NCI-H82 treated with DMSO at 0.1 percent for 48 hours (cell line): ENCODE measurements around the gene RNF175.
A peak's percentile ranks its signal among the peaks of the same experiment; 100 is the strongest.

Source experiments
- DNase-seq: peaks from one replicate; lab custom pipeline; 2025; ENCODE audit not compliant: unreplicated experiment; lab: John Stamatoyannopoulos, UW

RNF175 gene

DNA sequence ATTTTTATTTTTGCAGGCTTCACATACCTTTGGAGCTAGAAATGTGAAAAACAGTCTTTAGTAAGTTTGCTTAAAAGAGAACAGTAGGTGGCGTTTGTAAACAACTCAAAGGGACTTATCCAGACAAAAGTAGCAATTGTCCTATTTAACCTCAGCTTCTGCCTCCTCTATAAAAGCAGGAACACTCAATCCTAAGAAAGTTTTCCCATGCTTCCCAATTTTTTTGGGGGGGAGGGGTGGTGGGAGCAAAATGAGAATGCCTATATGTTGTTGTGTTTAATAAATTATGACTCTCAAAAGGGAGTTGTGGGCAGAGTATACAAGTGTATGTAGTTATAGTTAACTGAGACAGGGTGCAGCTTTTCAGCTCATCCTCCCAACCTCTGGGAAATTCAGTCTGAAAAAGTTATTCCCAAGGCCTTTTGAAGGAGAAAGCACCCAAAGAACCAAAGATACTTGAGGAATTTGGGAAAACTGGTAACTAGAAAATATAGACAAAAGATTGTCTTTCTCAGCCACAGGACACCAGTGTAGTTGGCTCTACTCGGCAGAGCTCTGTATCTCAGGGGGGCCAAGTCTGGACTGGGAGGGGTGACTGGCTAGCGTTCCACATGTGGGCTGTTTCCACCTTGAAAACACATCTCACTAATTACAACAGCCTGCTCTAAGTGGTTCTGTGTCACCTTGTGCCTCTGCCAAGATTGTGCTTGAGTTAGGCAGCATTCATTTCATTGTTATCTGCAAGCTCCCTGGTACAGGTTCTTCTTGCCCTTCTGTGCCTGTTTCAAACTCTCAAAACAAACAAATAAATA, 26.3 kb upstream of the RNF175 start:
- peak; percentile 57 for DNase-seq

DNA sequence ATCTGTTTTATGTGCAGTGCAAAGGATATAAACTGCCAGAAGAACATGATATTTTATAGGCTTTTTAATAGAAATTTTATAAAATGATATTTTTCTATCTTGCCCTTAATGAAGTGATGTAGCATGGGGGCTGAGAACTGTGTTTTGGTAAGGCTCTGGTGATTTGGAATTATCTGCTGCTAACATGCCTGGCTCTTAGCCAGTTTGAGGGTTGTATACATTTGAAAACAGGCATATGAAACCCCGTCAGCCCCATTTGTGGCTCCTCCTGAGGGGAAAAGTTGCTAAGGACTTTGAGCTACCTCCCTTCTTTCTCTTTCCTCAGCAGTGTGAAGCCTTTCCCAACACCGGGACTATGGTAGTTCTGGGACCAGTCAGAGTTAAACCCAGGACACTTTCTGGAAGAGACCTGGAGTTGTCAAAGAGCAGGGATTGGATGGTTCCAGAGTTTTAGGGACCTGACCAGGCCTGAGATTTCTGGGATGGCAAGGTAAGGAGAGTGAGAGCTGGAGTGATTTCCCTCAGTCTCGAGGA, 24.4 kb upstream of the RNF175 start:
- DNase-seq: no peak

DNA sequence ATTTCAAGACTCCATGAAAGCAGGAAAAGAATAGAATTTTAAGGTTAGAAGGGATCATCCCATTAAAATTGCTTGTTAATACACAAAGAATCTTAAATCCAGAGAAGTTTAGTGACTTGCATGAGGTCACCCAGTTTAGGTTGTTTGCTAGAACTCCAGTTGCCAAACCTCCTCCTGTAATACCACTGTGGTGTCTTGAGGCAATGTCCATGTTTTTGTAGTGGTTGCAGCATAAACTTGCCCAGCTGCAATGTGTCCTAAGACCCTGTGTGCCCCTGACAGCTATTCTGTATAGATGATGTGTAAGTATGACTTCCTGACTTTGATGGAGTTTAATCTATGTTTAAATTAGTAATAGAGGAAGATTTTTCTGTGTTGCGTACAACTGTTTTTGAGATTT, 22.8 kb upstream of the RNF175 start:
- no peak for DNase-seq

DNA sequence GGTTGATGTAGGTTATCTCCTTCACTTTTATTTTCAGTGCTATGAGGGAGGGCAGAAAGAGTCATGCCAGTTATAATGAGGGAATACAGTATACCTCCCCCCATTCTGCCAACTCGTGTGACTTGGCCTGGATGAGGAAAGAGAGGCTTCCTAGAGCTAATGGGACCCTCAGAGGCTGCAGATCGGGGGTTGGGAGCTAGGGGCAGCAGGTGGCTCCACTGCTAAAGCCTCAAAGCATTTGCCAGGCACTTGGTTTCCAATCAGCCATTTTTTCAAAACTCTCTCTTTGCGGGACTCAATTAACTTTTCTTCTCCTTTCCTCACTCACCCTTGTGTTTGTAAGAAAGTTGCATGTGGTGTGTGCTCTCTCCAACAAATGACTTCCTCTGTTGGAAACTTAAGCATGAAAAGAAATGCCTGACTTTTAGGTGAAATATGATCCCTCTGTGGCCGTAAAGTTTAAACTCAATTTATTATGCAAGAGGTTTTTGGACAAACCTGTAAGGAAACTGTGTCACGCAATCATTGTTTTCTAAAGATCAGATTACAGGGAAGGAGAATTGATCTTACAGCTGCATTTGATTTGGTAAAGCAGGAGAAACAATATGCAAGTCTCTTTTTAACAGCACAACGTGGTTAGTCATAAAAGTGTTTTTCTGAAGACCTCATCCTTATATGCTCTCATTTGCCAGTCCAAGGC, 22.0 kb upstream of the RNF175 start:
- DNase-seq: no peak

DNA sequence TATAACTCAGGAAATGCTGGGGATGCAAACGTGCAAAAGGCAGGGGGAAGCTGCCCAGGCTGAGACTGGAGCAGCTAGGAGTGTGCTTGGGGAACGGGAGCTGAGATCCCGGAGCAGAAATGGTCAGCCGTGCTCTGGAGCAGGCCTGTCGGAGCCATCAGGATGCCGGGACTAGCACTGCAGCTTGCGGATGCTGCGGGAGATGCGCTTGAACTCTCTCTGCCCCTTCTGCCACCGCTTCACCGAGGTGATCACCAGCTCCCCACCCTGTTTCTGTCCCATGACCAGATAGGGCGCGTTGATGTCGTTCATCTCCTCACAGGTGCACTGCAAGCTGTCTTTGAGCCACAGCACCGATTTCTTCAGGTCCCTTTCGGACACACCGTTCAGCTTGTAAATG, 21.5 kb upstream of the RNF175 start:
- no peak for DNase-seq

DNA sequence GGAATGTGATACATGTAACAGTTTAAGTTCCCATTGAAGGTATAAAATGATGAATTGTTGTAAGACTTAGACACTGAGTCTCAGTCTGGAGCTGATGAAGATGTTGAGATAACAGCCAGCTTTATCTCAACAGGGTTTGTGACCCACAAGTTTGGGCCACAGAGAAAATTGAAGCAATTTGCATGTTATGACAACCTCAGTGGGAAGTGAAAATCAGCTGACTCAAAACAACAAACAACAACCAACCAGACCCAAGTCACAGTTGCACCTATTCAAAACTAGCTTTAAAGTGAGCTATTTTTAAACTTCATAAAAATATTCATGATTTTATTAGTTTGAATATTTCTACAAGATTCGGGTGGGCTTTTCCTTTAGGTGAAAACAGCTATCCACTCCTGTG, 21.1 kb upstream of the RNF175 start:
- no peak for DNase-seq

DNA sequence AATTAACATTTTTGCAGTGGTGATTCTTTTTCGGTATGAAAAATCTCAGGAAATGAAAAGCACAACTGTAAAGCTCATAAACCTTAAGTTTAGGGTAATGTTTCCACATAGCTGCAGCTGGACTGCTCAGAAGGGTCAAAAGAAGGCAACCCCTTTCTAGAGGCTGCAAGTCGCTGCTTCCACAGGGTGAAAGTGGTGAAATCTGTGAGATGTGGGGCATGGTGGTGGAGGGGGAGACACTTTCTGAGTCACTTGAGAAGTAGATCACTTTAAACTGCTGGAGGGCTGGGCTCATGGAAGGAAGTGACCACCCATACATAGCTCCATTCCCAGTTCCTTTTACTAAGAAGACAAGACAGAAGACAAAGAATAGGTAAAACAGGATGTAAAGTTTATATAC, 20.4 kb upstream of the RNF175 start:
- DNase-seq: no peak

DNA sequence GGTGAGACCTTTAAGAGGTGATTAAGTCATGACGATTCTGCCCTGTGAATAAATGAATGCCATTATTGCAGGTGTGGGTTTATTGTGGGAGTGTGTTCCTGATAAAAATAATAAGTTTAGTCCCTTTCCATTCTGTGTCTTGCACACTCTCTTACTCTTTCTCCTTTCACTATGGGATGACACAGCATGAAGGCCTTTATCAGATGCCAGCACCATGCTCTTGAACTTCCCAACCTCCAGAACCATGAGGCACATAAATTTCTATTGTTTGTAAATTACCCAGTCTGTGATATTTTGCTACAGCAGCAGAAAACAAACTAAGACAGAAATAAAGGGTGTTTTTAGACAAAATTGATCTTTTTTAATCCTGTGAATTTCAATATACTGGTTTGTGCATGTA, 18.6 kb upstream of the RNF175 start:
- no peak for DNase-seq

DNA sequence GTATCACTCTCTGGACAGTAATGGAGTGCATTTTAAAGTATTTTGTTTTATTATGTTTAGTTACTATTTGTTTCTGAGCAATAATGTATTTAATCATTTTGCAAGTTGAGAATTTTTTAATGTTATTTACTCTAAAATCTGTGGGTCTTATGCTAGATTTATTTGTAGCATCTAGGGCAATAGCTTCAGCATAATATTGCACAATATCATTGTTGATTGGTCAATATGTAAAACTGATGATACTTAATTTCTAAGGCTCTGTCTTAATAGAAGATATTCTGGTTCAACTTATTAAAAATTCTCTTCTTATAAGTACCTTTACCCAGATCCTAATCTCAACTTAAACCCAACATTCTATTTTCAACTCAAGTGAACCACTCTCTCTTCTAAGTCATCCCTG, 17.6 kb upstream of the RNF175 start:
- no peak for DNase-seq

DNA sequence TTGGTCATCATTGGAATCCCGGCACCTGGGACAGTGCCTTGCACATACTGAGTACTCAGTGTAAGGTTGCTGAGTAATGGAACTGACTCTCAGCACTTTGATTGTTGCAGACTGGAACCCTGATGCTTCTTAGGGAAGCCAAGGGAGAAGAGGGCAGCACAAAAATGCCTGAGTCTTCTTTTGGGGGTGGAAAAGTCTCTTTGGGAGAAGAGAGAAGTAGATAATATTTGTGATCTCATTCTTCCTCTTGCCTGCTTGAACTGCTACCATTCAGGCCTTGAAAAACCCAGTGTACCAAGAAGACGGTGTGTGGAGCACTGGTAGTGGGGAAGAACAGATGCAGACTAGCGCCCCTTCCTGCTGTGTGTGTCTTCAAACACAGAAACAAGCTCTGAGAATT, 16.8 kb upstream of the RNF175 start:
- no peak for DNase-seq

DNA sequence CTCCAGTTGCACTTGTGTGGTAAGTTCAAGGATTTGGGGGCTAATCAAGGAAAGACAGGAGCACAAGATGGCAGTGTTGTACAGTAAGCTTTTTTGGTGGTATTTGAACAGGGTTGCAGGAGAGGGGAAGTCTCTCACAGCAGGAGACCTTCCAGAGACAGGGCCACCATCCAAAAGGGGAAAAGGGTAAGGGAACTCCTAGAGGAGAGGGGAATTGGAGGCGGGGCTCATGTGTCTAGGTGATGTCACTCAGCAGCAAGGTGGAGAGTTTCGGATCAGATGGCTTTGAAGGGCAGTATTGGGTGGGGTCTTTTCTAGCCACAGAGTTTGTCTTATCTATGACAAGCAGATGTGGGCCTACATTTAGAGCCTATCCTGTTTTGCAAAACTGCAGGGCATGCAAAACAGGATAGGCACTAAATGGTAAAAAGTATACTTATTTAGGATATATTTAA, 13.4 kb upstream of the RNF175 start:
- peak; percentile 21 for DNase-seq

DNA sequence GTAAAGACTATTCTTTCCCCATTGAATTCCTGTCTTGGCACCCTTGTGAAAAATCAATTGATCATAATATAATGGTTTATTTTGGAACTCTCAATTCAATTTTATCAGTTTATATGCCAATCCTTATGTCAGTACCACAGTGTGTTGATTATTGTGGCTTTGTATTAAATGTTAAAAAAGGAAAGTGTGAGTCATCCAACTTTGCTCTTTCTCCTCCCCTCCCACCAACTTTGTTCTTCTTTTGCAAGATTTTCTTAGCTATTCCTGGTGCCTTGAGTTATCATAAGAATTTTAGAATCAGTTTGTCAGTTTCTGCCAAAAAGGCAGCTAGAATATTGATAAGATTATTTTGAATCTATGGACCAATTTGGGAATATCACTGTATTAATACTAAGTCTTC, 11.2 kb upstream of the RNF175 start:
- DNase-seq: no peak

DNA sequence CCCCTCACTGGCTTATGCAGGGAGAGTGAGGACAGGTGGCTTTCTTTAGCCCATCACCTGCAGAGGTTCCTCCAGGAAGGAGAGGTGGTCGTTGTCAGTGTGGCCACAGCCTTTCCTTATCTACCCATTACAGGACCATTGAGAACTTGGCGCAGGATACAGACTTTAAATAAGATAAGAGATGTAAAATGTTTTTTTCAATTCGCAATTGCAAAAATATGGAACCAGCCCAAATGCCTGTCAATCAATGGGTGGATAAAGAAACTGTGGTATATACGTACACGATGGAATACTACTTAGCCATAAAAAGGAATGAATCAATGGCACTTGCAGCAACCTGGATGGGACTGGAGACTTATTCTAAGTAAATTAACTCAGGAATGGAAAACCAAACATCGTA, 6.9 kb upstream of the RNF175 start:
- no peak for DNase-seq

DNA sequence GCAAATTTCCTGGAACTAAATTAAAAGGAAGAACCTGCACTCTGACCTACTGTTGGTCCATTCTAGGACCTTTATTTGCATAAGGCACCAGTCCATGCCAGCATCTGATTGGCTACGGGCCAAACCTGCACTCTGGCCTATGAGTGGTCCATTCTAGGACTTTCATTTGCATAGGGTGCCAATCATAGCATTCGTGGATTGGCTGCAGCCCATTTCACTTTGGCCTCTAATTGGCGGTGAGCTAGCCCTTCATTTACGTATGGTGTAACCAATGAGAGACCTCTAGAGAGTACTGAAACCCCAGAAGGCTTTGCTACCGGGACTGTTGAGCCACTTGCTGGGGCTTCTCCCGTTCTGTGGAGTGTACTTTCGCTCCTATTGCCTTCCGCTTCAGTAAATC, 6.1 kb upstream of the RNF175 start:
- DNase-seq: no peak

DNA sequence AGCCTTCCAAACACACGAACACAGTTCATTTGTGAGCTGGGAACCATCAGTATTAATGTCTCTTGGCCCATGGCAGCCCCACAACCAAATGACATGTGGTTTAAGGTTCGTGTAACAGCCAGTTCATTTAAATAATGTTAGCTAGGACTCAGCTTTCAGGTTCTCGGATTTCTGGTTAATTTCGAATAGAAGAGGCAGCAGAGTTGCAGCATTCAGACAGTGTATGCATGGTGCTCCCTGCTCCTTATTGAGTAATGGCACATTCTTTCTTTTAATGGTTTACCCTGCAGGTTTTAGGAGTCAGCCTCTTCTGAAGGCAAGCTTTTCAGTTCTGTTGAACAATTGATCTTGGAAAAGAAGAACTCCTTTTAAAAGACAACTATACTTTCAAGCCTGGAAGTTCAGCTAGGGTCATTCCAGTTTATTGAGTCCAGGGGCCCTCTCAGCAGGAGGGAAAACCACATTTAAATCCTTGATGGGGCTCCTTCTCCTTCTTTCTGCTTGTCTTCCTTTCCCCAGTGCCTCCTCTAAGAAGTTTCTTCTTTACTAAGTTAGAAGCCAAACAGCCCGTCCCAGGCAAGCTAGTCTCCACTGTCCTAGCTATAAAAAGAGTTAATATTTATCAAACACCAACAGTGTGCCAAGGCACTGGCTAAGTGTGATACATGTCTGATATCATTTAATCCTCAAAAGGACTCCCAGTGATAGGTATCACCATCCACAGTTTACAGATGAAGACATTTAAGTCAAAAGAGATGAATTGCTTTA, 5.0 kb upstream of the RNF175 start:
- no peak for DNase-seq

DNA sequence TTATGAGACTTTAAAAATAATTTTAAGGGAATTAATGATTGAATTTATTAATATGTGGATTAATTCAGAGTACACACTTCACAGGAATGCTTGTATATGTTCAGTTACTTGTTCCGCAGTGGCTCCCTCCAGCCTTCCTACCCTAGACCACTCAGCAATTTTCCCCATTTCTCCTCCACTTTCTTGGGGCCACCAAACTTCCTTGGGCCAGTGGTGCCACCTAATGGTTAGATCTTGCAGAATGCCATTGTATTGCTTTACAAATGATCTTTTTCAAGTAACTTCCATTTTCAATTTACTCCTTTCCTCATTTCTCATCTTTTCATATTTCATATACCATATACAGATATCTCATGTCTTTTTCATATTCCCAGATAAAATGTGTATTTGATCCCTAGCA, 3.6 kb upstream of the RNF175 start:
- DNase-seq: no peak

DNA sequence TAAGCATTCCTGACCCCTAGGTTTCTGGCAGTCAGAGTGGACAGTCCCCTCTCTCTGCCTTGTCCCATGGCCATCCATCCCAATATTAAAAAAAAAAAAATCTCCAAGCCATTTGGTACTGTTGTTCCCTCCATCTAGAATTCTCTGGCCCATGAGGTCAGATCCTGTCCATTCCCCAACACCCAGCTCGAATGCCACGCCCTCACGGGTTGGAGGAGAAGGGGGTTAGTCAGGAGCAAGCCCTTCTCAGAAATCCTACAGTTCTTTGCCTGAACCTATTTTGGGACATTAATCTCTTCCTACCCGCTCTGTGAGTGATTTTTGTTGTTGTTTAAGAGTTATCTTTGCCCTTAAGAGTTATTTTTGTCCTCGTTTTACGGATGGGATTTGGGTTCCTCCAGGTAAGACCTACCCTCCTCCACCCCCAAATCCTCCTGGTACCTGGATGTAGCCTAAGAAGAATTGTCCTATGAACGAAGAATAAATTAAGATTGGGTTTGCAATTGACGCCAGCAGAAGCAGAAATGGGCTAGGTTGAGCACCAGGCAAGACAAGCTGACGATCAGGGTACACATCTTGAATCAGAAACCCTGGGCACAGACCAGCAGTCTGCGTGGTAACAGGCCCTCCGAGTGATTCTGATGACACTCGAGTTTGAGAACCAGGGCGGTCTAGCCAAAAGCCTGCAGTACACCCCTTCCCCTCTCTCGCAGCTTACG, 977 bp downstream of the RNF175 start:
- DNase-seq: no peak

DNA sequence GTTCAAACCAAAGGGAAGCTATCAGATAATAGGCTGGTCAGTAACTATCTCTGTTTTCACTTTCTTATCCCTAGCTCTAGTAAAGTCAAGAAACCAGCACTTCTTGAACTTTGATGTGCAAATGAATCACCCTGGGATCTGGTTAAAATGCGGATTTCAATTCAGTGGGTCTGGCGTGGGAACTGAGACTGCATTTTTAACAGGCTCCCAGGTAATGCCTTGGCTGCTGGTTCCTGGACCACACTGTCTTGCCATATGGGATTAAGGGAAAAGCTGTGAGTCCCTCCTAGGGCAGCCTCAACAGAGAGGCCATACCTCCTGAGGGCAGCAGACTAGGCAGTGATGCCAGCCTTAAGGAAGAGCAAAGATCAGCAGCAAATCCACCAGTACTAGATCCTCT, 1.7 kb downstream of the RNF175 start:
- no peak for DNase-seq

DNA sequence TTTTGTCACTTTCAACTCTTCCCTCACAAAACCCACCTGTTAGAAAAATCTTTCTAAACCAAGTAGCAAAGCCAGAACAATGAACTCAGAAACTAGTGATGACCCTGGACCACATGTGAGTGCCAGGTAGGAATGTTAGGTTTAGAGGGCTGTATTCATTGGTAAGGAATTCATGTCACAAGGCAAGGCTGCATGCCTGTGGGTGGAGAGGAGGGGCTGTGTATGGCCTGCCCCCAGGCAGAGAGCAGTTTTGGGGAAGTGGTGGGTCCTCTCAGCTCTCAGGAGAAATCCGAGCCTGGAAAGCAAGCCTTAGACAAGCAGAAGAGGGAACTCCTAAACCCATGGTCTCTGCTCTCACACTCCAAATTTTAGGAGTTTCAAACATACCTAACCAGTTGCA, 2.4 kb downstream of the RNF175 start:
- no peak for DNase-seq

DNA sequence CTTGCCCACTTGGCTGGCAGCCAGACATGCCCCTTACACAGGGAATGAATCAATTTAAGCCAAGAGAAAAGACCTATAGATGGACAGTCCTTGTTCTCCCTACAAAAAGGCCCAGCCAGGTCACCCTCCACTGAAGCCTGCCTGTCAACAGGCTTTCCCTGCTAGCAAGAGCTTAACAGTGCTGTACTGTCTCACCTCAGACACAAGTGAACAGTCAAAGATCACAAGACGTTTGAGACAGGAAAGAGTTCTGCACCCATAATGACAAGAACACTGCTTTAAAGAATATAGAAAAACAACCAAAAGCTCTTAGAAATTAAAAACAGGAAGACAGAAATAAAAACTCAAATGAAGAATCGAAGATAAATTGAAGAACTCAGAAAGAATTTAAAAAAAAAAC, 4.6 kb downstream of the RNF175 start:
- no peak for DNase-seq

DNA sequence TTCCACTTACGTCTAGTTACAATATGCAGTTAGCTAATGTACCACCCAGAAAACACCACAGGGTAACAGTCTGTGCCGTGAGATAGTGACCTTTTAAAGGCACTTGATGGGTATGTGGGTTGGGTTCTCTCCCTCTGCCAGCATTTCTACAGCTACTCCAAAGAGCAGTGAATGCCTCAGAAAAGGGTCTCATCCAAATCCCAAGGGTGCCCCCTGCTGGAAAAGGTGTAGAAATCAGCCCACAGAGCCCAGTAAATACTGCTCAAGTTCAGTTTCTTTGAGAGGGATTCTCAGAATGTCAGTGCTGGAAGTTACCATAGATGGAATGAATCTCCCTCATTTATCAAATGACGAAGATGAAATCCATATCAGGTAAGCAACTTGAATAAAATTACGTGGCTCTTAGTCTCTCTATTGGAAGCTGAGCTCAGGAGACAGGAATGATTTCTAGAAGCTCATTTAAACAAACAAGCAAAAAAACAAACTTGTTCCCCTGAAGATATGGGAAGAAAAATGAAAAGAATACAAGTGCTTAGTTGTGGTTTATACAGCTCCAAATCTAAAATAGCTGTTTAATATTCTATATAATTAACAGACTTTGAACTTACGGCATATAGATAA, 9.5 kb downstream of the RNF175 start:
- DNase-seq: peak; percentile 0
